HFFc6 (cell line): ENCODE results near the gene GABRB2. TPM values are rescaled to one million over a fixed set of nuclear protein-coding genes. Genes with fewer than 3 reads are reported as not detected.

Experiments
- DNase-seq: peaks from one replicate; pipeline ENCODE4 v3.0.0-alpha.2; 2018
- H3K27ac Mint-ChIP-seq: 2 replicates; pipeline ENCODE4 v1.8.0; 2020; ENCODE audit warnings: mild to moderate bottlenecking, mixed read lengths
- H3K27me3 Mint-ChIP-seq: 2 replicates; pipeline ENCODE4 v1.8.0; 2021; ENCODE audit warnings: mild to moderate bottlenecking, moderate library complexity, mixed read lengths; ENCODE audit not compliant: insufficient read depth
- H3K36me3 Mint-ChIP-seq: 2 replicates; pipeline ENCODE4 v1.8.0; 2021; ENCODE audit warnings: low read depth, mixed read lengths
- H3K4me1 Mint-ChIP-seq: 2 replicates; pipeline ENCODE4 v1.8.0; 2020; ENCODE audit warnings: low read depth, mixed read lengths
- H3K4me3 Mint-ChIP-seq: 2 replicates; pipeline ENCODE4 v1.8.0; 2020; ENCODE audit warnings: mild to moderate bottlenecking, moderate library complexity, mixed read lengths
- H3K9me3 Mint-ChIP-seq: 2 replicates; pipeline ENCODE4 v1.8.0; 2020; ENCODE audit warnings: mild to moderate bottlenecking, mixed read lengths
- total RNA-seq, 6 experiments: library from RNA; stranded (reverse); fragmentation: NEBNext Ultra II Directional; extraction: Animal tissue kit (Norgen Biotek cat#: 25700); gene quantifications; 2 replicates in 1 of 6; 3 replicates in 5 of 6; pipeline ENCODE4 v1.2.3, GENCODE V29; 2021
- TF ChIP-seq, protein P1 (sequence below): fragments of 200-600 bp; sonication (generic); IDR thresholded peaks from 2 replicates; pipeline ENCODE4 v1.5.0; 2021; ENCODE audit warnings: antibody characterized with exemption, mild to moderate bottlenecking

Gene GABRB2
- total RNA-seq, 6 experiments from 2014 or later, result not detected

DNA sequence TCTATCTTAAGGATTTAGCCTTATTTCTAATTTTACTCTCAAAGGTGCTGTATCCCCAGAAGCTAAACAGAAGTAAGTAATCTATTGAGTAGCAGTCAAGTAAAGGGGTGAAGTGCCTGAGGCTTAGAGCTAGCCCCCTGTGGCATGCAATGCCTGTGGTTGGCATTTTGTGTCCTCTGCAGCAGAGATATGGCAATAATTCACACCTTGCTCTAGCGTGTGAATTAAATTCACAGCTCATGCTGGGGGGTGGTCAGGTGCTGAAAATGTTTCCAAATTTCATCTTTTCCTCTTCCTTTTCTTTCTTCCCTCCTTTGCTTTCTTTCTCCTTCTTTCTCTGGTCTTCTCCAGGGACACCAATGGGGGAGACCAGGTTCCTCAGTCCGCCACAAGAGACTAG is 262.1 kb downstream of the GABRB2 start:
- TF ChIP-seq, protein P1, sequence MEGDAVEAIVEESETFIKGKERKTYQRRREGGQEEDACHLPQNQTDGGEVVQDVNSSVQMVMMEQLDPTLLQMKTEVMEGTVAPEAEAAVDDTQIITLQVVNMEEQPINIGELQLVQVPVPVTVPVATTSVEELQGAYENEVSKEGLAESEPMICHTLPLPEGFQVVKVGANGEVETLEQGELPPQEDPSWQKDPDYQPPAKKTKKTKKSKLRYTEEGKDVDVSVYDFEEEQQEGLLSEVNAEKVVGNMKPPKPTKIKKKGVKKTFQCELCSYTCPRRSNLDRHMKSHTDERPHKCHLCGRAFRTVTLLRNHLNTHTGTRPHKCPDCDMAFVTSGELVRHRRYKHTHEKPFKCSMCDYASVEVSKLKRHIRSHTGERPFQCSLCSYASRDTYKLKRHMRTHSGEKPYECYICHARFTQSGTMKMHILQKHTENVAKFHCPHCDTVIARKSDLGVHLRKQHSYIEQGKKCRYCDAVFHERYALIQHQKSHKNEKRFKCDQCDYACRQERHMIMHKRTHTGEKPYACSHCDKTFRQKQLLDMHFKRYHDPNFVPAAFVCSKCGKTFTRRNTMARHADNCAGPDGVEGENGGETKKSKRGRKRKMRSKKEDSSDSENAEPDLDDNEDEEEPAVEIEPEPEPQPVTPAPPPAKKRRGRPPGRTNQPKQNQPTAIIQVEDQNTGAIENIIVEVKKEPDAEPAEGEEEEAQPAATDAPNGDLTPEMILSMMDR, result no peak
- H3K4me3 Mint-ChIP-seq, result no peak overlapping the region
- H3K27ac Mint-ChIP-seq, result no peak overlapping the region
- peaks cover 5% of the 10 kb centered on the region for H3K36me3 Mint-ChIP-seq
- no peaks in the 10 kb centered on the region for H3K4me1 Mint-ChIP-seq
- DNase-seq, result no peak
- H3K9me3 Mint-ChIP-seq, result peaks cover 55% of the 10 kb centered on the region
- no peaks in the 10 kb centered on the region; the same call in 1 of the 2 replicates for H3K27me3 Mint-ChIP-seq

DNA sequence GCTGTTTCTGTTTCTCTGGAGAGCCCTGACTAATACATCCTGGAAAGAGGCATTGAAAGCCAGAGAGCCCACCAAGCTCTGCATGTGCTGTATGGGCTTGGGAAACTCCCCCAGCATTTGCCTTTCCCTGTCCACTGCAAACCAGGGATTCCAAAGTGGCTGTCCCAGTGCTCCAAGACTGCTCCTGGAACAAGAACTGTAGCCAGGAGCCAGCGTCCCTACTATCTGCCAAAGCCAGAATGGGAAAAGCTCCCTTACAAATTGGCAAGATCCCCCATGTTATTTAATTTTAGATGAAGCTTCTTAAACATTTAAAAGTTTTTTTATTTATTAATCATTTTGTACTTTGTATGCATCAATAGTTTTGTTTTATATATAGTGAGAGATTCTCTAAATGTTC is 263.2 kb downstream of the GABRB2 start:
- H3K9me3 Mint-ChIP-seq, result peaks cover 59% of the 10 kb centered on the region
- TF ChIP-seq, protein P1, result no peak
- peaks cover 5% of the 10 kb centered on the region for H3K36me3 Mint-ChIP-seq
- H3K27me3 Mint-ChIP-seq, result no peaks in the 10 kb centered on the region; the same call in 1 of the 2 replicates
- H3K27ac Mint-ChIP-seq, result no peak overlapping the region
- DNase-seq, result no peak
- no peaks in the 10 kb centered on the region for H3K4me1 Mint-ChIP-seq
- H3K4me3 Mint-ChIP-seq, result no peak overlapping the region

DNA sequence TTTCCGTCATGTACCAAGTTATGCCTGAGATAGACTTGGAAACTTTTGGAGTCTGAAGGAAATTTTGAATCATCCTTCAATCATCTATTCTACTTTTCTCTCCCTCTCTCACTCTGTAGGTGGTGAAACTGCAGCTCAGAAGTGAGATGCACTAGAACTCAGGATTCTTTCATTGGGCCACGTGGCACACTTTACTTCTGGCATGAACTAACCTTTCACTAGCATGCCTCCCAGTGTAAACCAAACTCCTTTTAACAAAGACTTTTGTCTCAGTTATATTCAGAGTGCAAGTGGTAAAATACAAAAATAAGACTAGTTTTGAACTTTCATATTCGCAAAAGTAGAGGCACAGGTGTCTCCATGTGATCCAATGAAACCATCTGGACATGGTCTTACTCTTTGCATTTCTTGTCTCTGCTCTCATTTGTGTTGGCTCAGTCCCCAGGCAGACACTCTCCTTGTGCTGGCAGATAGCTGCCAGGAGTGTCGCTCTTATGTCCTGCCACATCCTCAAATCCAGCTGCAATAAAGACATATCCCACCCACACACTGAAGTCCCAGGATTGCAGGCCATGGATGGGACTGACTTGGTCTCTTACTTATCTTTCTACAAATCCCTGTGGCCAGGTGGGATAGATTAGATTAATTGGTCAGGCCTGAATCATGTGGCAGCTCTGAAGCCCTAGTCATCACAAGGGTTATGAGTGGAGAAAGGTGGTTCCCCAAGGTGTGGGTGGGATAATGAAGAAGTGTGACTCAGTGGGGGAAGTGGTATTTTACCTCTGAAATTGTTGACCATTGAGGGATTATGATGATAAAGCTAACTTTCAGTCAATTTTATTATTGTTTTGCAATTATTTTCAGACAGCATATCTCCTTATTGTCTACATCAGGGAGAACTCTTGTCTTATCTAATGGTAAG is 267.5 kb downstream of the GABRB2 start:
- Mint-ChIP-seq H3K9me3 (peaks cover 34% of the 10 kb centered on the region), H3K36me3 (peaks cover 5% of the 10 kb centered on the region), H3K27me3 (no peaks in the 10 kb centered on the region), H3K27ac (no peak overlapping the region), H3K4me1 (no peaks in the 10 kb centered on the region), H3K4me3 (no peak overlapping the region)
- DNase-seq, result no peak
- TF ChIP-seq, protein P1, result no peak

DNA sequence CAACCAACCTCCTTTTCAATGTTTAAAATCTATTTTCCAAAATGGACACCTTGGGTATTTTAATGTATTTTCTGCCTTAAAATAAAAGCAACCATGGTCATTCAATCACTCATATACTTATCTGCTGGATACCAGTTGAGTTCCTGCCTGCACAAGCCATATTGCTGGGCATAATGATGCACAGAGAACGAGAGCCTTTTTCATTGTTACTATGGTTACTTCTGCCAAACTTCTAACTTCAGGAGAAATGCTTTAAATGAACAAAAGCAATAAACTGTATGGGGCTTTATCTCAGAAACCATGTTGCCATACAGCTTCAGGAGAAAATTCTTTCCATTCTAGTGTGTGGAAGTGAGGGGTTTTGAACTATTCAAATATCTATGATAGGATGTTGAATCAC is 269.5 kb downstream of the GABRB2 start:
- no peak for DNase-seq
- no peaks in the 10 kb centered on the region for H3K4me1 Mint-ChIP-seq
- H3K27me3 Mint-ChIP-seq, result no peaks in the 10 kb centered on the region

DNA sequence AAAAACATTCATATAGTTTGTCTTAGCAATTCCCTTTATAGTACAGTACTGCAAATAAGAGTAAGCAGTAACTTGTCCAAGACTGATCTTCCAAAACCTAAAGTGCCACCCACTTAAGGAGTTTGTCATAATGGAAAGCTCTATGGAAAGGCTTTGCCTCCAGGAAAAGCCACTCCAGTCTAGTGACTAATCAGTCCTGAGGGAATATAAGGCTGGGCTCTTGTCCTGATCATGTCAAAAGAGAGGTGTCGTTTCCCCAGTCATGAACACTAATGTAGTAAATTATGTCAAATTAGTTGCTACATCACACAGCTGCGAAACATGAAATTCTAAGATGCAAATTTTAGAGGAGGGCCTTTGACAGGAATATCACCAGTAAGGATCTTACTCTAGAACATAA is 271.6 kb downstream of the GABRB2 start:
- Mint-ChIP-seq H3K27ac (no peak overlapping the region), H3K4me3 (no peak overlapping the region), H3K4me1 (no peaks in the 10 kb centered on the region), H3K9me3 (peaks cover 41% of the 10 kb centered on the region), H3K27me3 (no peaks in the 10 kb centered on the region), H3K36me3 (no peaks in the 10 kb centered on the region)
- no peak for DNase-seq
- TF ChIP-seq, protein P1, result no peak

More for the DNA sequence above, 269.5 kb downstream of the GABRB2 start:
- Mint-ChIP-seq H3K4me3 (no peak overlapping the region), H3K9me3 (peaks cover 43% of the 10 kb centered on the region), H3K36me3 (peaks cover 5% of the 10 kb centered on the region), H3K27ac (no peak overlapping the region)
- TF ChIP-seq, protein P1, result no peak
